OCI-LY1 (cell line): Measurements from ENCODE around the gene PHYHD1.

ENCODE experiments used
- H2AFZ ChIP-seq: fragments of 200-600 bp; sonication (generic), shearing (Covaris generic); 2 replicates; pipeline ENCODE4 v1.6.0; 2014; ENCODE audit warnings: antibody characterized with exemption, mild to moderate bottlenecking, low read length
- H3F3A ChIP-seq: fragments of 200-600 bp; sonication (generic), shearing (Covaris generic); 2 replicates; pipeline ENCODE4 v1.6.0; 2014; ENCODE audit warnings: mild to moderate bottlenecking, antibody characterized with exemption, low read length, moderate library complexity; ENCODE audit not compliant: insufficient read depth
- H3K27ac ChIP-seq: fragments of 200-600 bp; sonication (generic); 2 replicates; pipeline ENCODE4 v1.5.1; 2014; ENCODE audit warnings: low read length, mixed run types, mild to moderate bottlenecking, low read depth; ENCODE audit not compliant: poor library complexity, severe bottlenecking
- H3K27me3 ChIP-seq: fragments of 200-600 bp; sonication (generic); 2 replicates; pipeline ENCODE4 v1.6.0; 2014; ENCODE audit warnings: antibody characterized with exemption, mild to moderate bottlenecking, low read length, moderate library complexity; ENCODE audit not compliant: insufficient read depth
- H3K36me3 ChIP-seq: fragments of 200-600 bp; sonication (generic); 2 replicates; pipeline ENCODE4 v1.6.1; 2014; ENCODE audit warnings: mild to moderate bottlenecking, antibody characterized with exemption, low read length, moderate library complexity, mixed read lengths; ENCODE audit not compliant: insufficient read depth
- H3K4me1 ChIP-seq: fragments of 200-600 bp; sonication (generic); 2 replicates; pipeline ENCODE4 v1.5.1; 2014; ENCODE audit warnings: mild to moderate bottlenecking, low read length, moderate library complexity; ENCODE audit not compliant: insufficient read depth, severe bottlenecking
- H3K4me2 ChIP-seq: fragments of 200-600 bp; sonication (generic), shearing (Covaris generic); 2 replicates; pipeline ENCODE4 v1.6.1; 2014; ENCODE audit warnings: low read length
- H3K4me3 ChIP-seq: fragments of 200-600 bp; sonication (generic); 2 replicates; pipeline ENCODE4 v1.5.1; 2014; ENCODE audit warnings: low read length, low read depth, mild to moderate bottlenecking, mixed read lengths; ENCODE audit not compliant: poor library complexity, severe bottlenecking
- H3K79me2 ChIP-seq: fragments of 200-600 bp; shearing (Covaris generic); 2 replicates; pipeline ENCODE4 v1.6.1; 2016; ENCODE audit warnings: mixed run types, low read length, mixed read lengths; ENCODE audit not compliant: insufficient read depth
- H3K9ac ChIP-seq: fragments of 200-600 bp; sonication (generic), shearing (Covaris generic); 2 replicates; pipeline ENCODE4 v1.6.1; 2014; ENCODE audit warnings: mild to moderate bottlenecking, low read length, mixed read lengths
- H3K9me2 ChIP-seq: fragments of 200-600 bp; sonication (generic), shearing (Covaris generic); 2 replicates; pipeline ENCODE4 v1.6.1; 2014; ENCODE audit warnings: low read depth, mild to moderate bottlenecking, low read length, mixed read lengths
- H3K9me3 ChIP-seq: fragments of 200-600 bp; shearing (Covaris generic); 2 replicates; pipeline ENCODE4 v1.6.1; 2014; ENCODE audit warnings: low read length, mixed read lengths
- H4K20me1 ChIP-seq: fragments of 200-600 bp; sonication (generic), shearing (Covaris generic); 2 replicates; pipeline ENCODE4 v1.6.0; 2016; ENCODE audit warnings: mild to moderate bottlenecking, low read length; ENCODE audit not compliant: insufficient read depth
- CTCF ChIP-seq: fragments of 200-600 bp; sonication (generic), shearing (Covaris generic); IDR thresholded peaks from 2 replicates; pipeline ENCODE4 v1.5.1; 2017; ENCODE audit warnings: mild to moderate bottlenecking, antibody characterized with exemption, low read length, moderate library complexity, mixed read lengths
- EZH2 ChIP-seq: fragments of 200-600 bp; sonication (generic), shearing (Covaris generic); IDR thresholded peaks from 2 replicates; pipeline ENCODE4 v1.8.0; 2017; ENCODE audit warnings: borderline replicate concordance, mixed run types, mild to moderate bottlenecking, antibody characterized with exemption, low read length, moderate library complexity, mixed read lengths

The PHYHD1 gene

GRCh38 chr9:128919402-128920089, 1.2 kb upstream of the PHYHD1 start:
- H2AFZ ChIP-seq, result no peak overlapping the region
- no peaks in the 10 kb centered on the region for H4K20me1 ChIP-seq
- H3K4me2 ChIP-seq, result no peak overlapping the region
- H3K4me3 ChIP-seq, result no peak overlapping the region
- H3K27me3 ChIP-seq, result no peaks in the 10 kb centered on the region
- H3F3A ChIP-seq, result no peaks in the 10 kb centered on the region
- peaks cover 18% of the 10 kb centered on the region; the same call in 1 of the 2 replicates for H3K36me3 ChIP-seq
- no peak overlapping the region for H3K27ac ChIP-seq
- H3K79me2 ChIP-seq, result no peaks in the 10 kb centered on the region
- H3K4me1 ChIP-seq, result peaks cover 24% of the 10 kb centered on the region
- no peak for TF ChIP-seq EZH2
- no peak for TF ChIP-seq CTCF
- H3K9me2 ChIP-seq, result no peaks in the 10 kb centered on the region
- H3K9me3 ChIP-seq, result no peaks in the 10 kb centered on the region
- no peak overlapping the region for H3K9ac ChIP-seq

GRCh38 chr9:128921881-128922763, 1.3 kb downstream of the PHYHD1 start:
- Histone ChIP-seq H3K27ac (peak overlapping the region; percentile 72), H3K4me3 (peak overlapping the region; percentile 64), H3K79me2 (no peaks in the 10 kb centered on the region), H3K9me3 (no peaks in the 10 kb centered on the region), H3K4me1 (peaks cover 24% of the 10 kb centered on the region), H4K20me1 (no peaks in the 10 kb centered on the region), H2AFZ (no peak overlapping the region; the same call in 1 of the 2 replicates), H3K4me2 (peak overlapping the region; percentile 66), H3F3A (no peaks in the 10 kb centered on the region), H3K9me2 (no peaks in the 10 kb centered on the region), H3K9ac (peak overlapping the region; percentile 84), H3K27me3 (no peaks in the 10 kb centered on the region), H3K36me3 (peaks cover 10% of the 10 kb centered on the region; the same call in 1 of the 2 replicates)
- no peak for TF ChIP-seq EZH2
- no peak for TF ChIP-seq CTCF

GRCh38 chr9:128923493-128923883, 2.7 kb downstream of the PHYHD1 start:
- peaks cover 28% of the 10 kb centered on the region for H3K4me1 ChIP-seq
- H3K4me3 ChIP-seq, result no peak overlapping the region
- no peaks in the 10 kb centered on the region for H3K36me3 ChIP-seq

More at GRCh38 chr9:128923493-128923883, 2.7 kb downstream of the PHYHD1 start:
- Histone ChIP-seq H3K4me2 (no peak overlapping the region), H3K27ac (no peak overlapping the region), H3K9me2 (no peaks in the 10 kb centered on the region), H3K27me3 (no peaks in the 10 kb centered on the region), H3K9ac (no peak overlapping the region), H3F3A (no peaks in the 10 kb centered on the region), H3K79me2 (no peaks in the 10 kb centered on the region), H2AFZ (no peak overlapping the region), H3K9me3 (no peaks in the 10 kb centered on the region), H4K20me1 (no peaks in the 10 kb centered on the region)
- no peak for TF ChIP-seq CTCF
- TF ChIP-seq EZH2, result no peak
